Neural progenitor cell (in vitro differentiated cells): ENCODE measurements around the gene HTR7. TPM values are rescaled to one million over a fixed set of nuclear protein-coding genes. Genes with fewer than 3 reads are reported as not detected.

ENCODE experiments used
- DNase-seq: peaks from one replicate; pipeline ENCODE4 v3.0.0-alpha.2; 2016; ENCODE audit warnings: low spot score
- H2AFZ ChIP-seq: fragments of 200-600 bp; sonication (generic); replicated peaks from 2 replicates; pipeline ENCODE4 v1.6.1; 2016; ENCODE audit warnings: antibody characterized with exemption
- H3F3A ChIP-seq: fragments of 200-600 bp; sonication (generic); 2 replicates; pipeline ENCODE4 v1.6.1; 2016; ENCODE audit warnings: antibody characterized with exemption, low read depth
- H3K27ac ChIP-seq: fragments of 200-600 bp; sonication (generic); 2 replicates; pipeline ENCODE4 v1.5.1; 2016; ENCODE audit warnings: mild to moderate bottlenecking
- H3K27me3 ChIP-seq: fragments of 200-600 bp; sonication (generic); 2 replicates; pipeline ENCODE4 v1.6.1; 2016; ENCODE audit warnings: mild to moderate bottlenecking, moderate library complexity
- H3K36me3 ChIP-seq: fragments of 200-600 bp; sonication (generic); 2 replicates; pipeline ENCODE4 v1.5.1; 2016
- H3K4me1 ChIP-seq: fragments of 200-600 bp; sonication (generic); 2 replicates; pipeline ENCODE4 v1.6.1; 2016; ENCODE audit warnings: mixed run types
- H3K4me2 ChIP-seq: fragments of 200-600 bp; sonication (generic); 2 replicates; pipeline ENCODE4 v1.6.1; 2016
- H3K4me3 ChIP-seq: fragments of 200-600 bp; sonication (generic); 2 replicates; pipeline ENCODE4 v1.5.1; 2016
- H3K79me2 ChIP-seq: fragments of 200-600 bp; sonication (generic); 2 replicates; pipeline ENCODE4 v1.6.1; 2016; ENCODE audit warnings: low read depth
- H3K9ac ChIP-seq: fragments of 200-600 bp; sonication (generic); 2 replicates; pipeline ENCODE4 v1.6.1; 2016
- H3K9me3 ChIP-seq: fragments of 200-600 bp; sonication (generic); 2 replicates; pipeline ENCODE4 v1.5.1; 2016; ENCODE audit warnings: low read depth
- H4K20me1 ChIP-seq: fragments of 200-600 bp; sonication (generic); 2 replicates; pipeline ENCODE4 v1.6.1; 2016; ENCODE audit warnings: low read depth
- H3K27ac Mint-ChIP-seq: 3 replicates; pipeline ENCODE4 v1.8.0; 2021; ENCODE audit warnings: mixed read lengths
- H3K27me3 Mint-ChIP-seq: 2 replicates; pipeline ENCODE4 v1.8.0; 2022; ENCODE audit warnings: low read depth, mild to moderate bottlenecking, inconsistent platforms, moderate library complexity, mixed read lengths; ENCODE audit not compliant: insufficient read depth
- H3K36me3 Mint-ChIP-seq: 3 replicates; pipeline ENCODE4 v1.8.0; 2021; ENCODE audit warnings: mixed read lengths
- H3K4me1 Mint-ChIP-seq: 3 replicates; pipeline ENCODE4 v1.8.0; 2021; ENCODE audit warnings: mixed read lengths
- H3K4me3 Mint-ChIP-seq: 3 replicates; pipeline ENCODE4 v1.8.0; 2021; ENCODE audit warnings: mild to moderate bottlenecking, moderate library complexity, mixed read lengths
- H3K9me3 Mint-ChIP-seq: 3 replicates; pipeline ENCODE4 v1.8.0; 2020; ENCODE audit warnings: mixed read lengths
- CTCF ChIP-seq: fragments of 200-600 bp; sonication (generic); IDR thresholded peaks from 2 replicates; pipeline ENCODE4 v1.5.1; 2017; ENCODE audit warnings: antibody characterized with exemption, mild to moderate bottlenecking
- EZH2 ChIP-seq: fragments of 200-600 bp; sonication (generic); IDR thresholded peaks from 2 replicates; pipeline ENCODE4 v1.6.1; 2017; ENCODE audit warnings: antibody characterized with exemption, mild to moderate bottlenecking, moderate library complexity
- EZH2phosphoT487 ChIP-seq: fragments of 200-600 bp; sonication (generic); IDR thresholded peaks from 2 replicates; pipeline ENCODE4 v1.6.1; 2017; ENCODE audit warnings: antibody characterized with exemption
- total RNA-seq: library from RNA; depleted of rRNA; stranded (reverse); fragments of >200 nt; gene quantifications from 2 replicates; pipeline ENCODE4 v1.2.3, GENCODE V29; 2015; ENCODE audit warnings: low replicate concordance

HTR7 gene
- total RNA-seq, 1 donor from 2014 or later = not detected

GRCh38 chr10:90741926-90742565, 115.8 kb downstream of the HTR7 start:
- no peak overlapping the region for H3K9ac ChIP-seq
- H3K27ac Mint-ChIP-seq = no peak overlapping the region
- no peaks in the 10 kb centered on the region for H3K27me3 Mint-ChIP-seq
- DNase-seq = no peak
- peak overlapping the region; percentile 31 for H2AFZ ChIP-seq
- no peak overlapping the region for H3K4me2 ChIP-seq
- no peaks in the 10 kb centered on the region for H3K9me3 ChIP-seq
- H3K36me3 Mint-ChIP-seq = no peaks in the 10 kb centered on the region
- no peaks in the 10 kb centered on the region for H3K4me1 Mint-ChIP-seq
- no peaks in the 10 kb centered on the region for H3K36me3 ChIP-seq
- no peak overlapping the region for H3K27ac ChIP-seq
- H3K27me3 ChIP-seq = no peaks in the 10 kb centered on the region
- H3K9me3 Mint-ChIP-seq = no peaks in the 10 kb centered on the region
- no peak overlapping the region for H3K4me3 ChIP-seq
- no peaks in the 10 kb centered on the region for H3K79me2 ChIP-seq
- H3K4me1 ChIP-seq = no peaks in the 10 kb centered on the region
- no peaks in the 10 kb centered on the region for H4K20me1 ChIP-seq
- no peak overlapping the region for H3K4me3 Mint-ChIP-seq
- no peak for TF ChIP-seq EZH2phosphoT487
- TF ChIP-seq CTCF = no peak
- no peak for TF ChIP-seq EZH2
- no peaks in the 10 kb centered on the region for H3F3A ChIP-seq

GRCh38 chr10:90740265-90740664, 117.6 kb downstream of the HTR7 start:
- Histone ChIP-seq H3K27me3 (no peaks in the 10 kb centered on the region), H3K4me2 (no peak overlapping the region), H3K36me3 (no peaks in the 10 kb centered on the region), H3F3A (no peaks in the 10 kb centered on the region), H3K4me3 (no peak overlapping the region), H3K79me2 (no peaks in the 10 kb centered on the region), H3K9ac (no peak overlapping the region), H2AFZ (no peak overlapping the region), H3K4me1 (no peaks in the 10 kb centered on the region), H4K20me1 (no peaks in the 10 kb centered on the region), H3K9me3 (no peaks in the 10 kb centered on the region), H3K27ac (no peak overlapping the region)
- Mint-ChIP-seq H3K9me3 (no peaks in the 10 kb centered on the region), H3K27me3 (no peaks in the 10 kb centered on the region), H3K36me3 (no peaks in the 10 kb centered on the region), H3K27ac (no peak overlapping the region), H3K4me1 (no peaks in the 10 kb centered on the region), H3K4me3 (no peak overlapping the region)
- TF ChIP-seq EZH2phosphoT487 = no peak
- no peak for TF ChIP-seq EZH2
- TF ChIP-seq CTCF = no peak
- DNase-seq = no peak

- H3K27me3 ChIP-seq = no peaks in the 10 kb centered on the region
- TF ChIP-seq EZH2phosphoT487 (no peak), EZH2 (no peak), CTCF (no peak)
- peaks cover 4% of the 10 kb centered on the region for H3F3A ChIP-seq
- peaks cover 8% of the 10 kb centered on the region for H3K4me1 ChIP-seq
- no peaks in the 10 kb centered on the region for H3K9me3 ChIP-seq
- H3K4me3 ChIP-seq = no peak overlapping the region
- no peak overlapping the region for H3K4me2 ChIP-seq
- Mint-ChIP-seq H3K27ac (no peak overlapping the region), H3K9me3 (no peaks in the 10 kb centered on the region), H3K36me3 (no peaks in the 10 kb centered on the region), H3K4me1 (no peaks in the 10 kb centered on the region), H3K4me3 (no peak overlapping the region), H3K27me3 (no peaks in the 10 kb centered on the region)
- no peaks in the 10 kb centered on the region for H4K20me1 ChIP-seq
- no peaks in the 10 kb centered on the region for H3K79me2 ChIP-seq
- H3K27ac ChIP-seq = no peak overlapping the region
- no peak overlapping the region for H2AFZ ChIP-seq
- no peak overlapping the region for H3K9ac ChIP-seq
- no peaks in the 10 kb centered on the region for H3K36me3 ChIP-seq
- DNase-seq = no peak
Observed at GRCh38 chr10:90738885-90739284, 119.0 kb downstream of the HTR7 start.
